Endodermal cell (in vitro differentiated cells): ENCODE measurements around the gene ARID5B. TPM values are rescaled to one million over a fixed set of nuclear protein-coding genes. Genes with fewer than 3 reads are reported as not detected.

Source experiments
- DNase-seq: peaks from one replicate; pipeline ENCODE4 v3.0.0-alpha.2; 2017
- H3K27ac ChIP-seq: 2 replicates; pipeline ENCODE4 v1.5.1; 2013; ENCODE audit warnings: mild to moderate bottlenecking, low read depth, low read length, moderate library complexity
- H3K27me3 ChIP-seq: 2 replicates; pipeline ENCODE4 v1.6.1; 2013; ENCODE audit warnings: mild to moderate bottlenecking, low read length, moderate library complexity; ENCODE audit not compliant: insufficient read depth, control insufficient read depth, poor library complexity, severe bottlenecking
- H3K36me3 ChIP-seq: 2 replicates; pipeline ENCODE4 v1.7.0; 2013; ENCODE audit warnings: mild to moderate bottlenecking, low read length, moderate library complexity; ENCODE audit not compliant: control insufficient read depth, insufficient read depth
- H3K4me1 ChIP-seq: one replicate; pipeline ENCODE4 v1.7.0; 2013; ENCODE audit warnings: low read length; ENCODE audit not compliant: control insufficient read depth, insufficient read depth
- H3K4me3 ChIP-seq: 2 replicates; pipeline ENCODE4 v1.5.1; 2013; ENCODE audit warnings: mild to moderate bottlenecking, low read length, moderate library complexity
- H3K9ac ChIP-seq: 2 replicates; pipeline ENCODE4 v1.6.1; 2013; ENCODE audit warnings: mild to moderate bottlenecking, low read length, moderate library complexity; ENCODE audit not compliant: poor library complexity, severe bottlenecking; ENCODE audit errors: extremely low read depth
- H3K9me3 ChIP-seq: 2 replicates; pipeline ENCODE4 v1.6.1; 2013; ENCODE audit warnings: mild to moderate bottlenecking, low read length, moderate library complexity; ENCODE audit not compliant: control insufficient read depth
- H3K27ac Mint-ChIP-seq: 2 replicates; pipeline ENCODE4 v1.8.0; 2020; ENCODE audit warnings: mixed read lengths
- H3K27me3 Mint-ChIP-seq: 2 replicates; pipeline ENCODE4 v1.8.0; 2021; ENCODE audit warnings: mild to moderate bottlenecking, mixed read lengths; ENCODE audit not compliant: insufficient read depth
- H3K36me3 Mint-ChIP-seq: 2 replicates; pipeline ENCODE4 v1.8.0; 2020; ENCODE audit warnings: low read depth, mixed read lengths
- H3K4me1 Mint-ChIP-seq: 2 replicates; pipeline ENCODE4 v1.8.0; 2020; ENCODE audit warnings: mixed read lengths
- H3K4me3 Mint-ChIP-seq: 2 replicates; pipeline ENCODE4 v1.8.0; 2020; ENCODE audit warnings: mild to moderate bottlenecking, moderate library complexity, mixed read lengths
- H3K9me3 Mint-ChIP-seq: 2 replicates; pipeline ENCODE4 v1.8.0; 2020; ENCODE audit warnings: mild to moderate bottlenecking, mixed read lengths
- WGBS, 2 experiments: methylation state at CpG; one replicate each; pipeline versions ENCODE4 v1.1.5 to v1.1.7; 2013; ENCODE audit warnings: missing lambda C conversion rate in 2 of 2, mixed read lengths in 1 of 2; ENCODE audit not compliant: insufficient coverage in 1 of 2, insufficient read length in 1 of 2; 5-methylcytosine and 5-hydroxymethylcytosine counted together
- total RNA-seq, 2 donors: library from RNA; stranded (reverse); fragmentation: NEBNext Ultra II Directional in 1 of 2; extraction: Animal tissue kit (Norgen Biotek cat#: 25700) in 1 of 2; gene quantifications; 2 replicates in 1 of 2; 3 replicates in 1 of 2; pipeline ENCODE4 v1.2.1, GENCODE V29; 2021
- TF ChIP-seq, protein P1 (sequence below): fragments of 200-600 bp; sonication (generic); conservative IDR thresholded peaks from 2 replicates; pipeline ENCODE4 v1.5.0; 2021; ENCODE audit warnings: antibody characterized with exemption, mild to moderate bottlenecking

Gene ARID5B
- total RNA-seq, 2 donors from 2014 or later, result 1.2 to 1.8 TPM

DNA sequence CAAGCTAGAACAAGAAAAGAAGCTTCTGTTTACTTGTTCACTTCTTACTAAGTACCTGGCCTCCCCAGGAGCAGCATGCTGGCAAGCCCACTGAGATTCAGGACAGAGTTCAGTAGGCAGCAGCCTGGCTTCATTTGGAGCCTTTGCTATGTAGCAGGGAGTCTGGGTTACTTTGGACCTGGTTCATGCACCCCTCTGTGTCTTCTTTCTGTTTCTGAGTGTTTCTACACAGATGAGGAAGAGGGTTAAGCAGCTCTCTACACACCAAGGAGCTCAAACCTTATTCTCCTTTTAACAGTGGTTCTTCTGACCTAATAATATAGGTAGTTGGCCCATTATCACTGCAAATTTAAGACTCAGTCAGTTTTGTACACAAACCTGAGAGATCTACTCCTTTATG is 152.9 kb downstream of the ARID5B start:
- Histone ChIP-seq H3K9me3 (no peaks in the 10 kb centered on the region), H3K4me3 (no peak overlapping the region), H3K27ac (no peak overlapping the region), H3K27me3 (no peaks in the 10 kb centered on the region), H3K4me1 (peaks cover 12% of the 10 kb centered on the region), H3K9ac (no peak overlapping the region), H3K36me3 (no peaks in the 10 kb centered on the region)
- peaks cover 7% of the 10 kb centered on the region for H3K36me3 Mint-ChIP-seq
- peak overlapping the region; percentile 56 for H3K27ac Mint-ChIP-seq
- DNase-seq, result no peak
- H3K27me3 Mint-ChIP-seq, result no peaks in the 10 kb centered on the region
- H3K4me3 Mint-ChIP-seq, result no peak overlapping the region
- TF ChIP-seq, protein P1, sequence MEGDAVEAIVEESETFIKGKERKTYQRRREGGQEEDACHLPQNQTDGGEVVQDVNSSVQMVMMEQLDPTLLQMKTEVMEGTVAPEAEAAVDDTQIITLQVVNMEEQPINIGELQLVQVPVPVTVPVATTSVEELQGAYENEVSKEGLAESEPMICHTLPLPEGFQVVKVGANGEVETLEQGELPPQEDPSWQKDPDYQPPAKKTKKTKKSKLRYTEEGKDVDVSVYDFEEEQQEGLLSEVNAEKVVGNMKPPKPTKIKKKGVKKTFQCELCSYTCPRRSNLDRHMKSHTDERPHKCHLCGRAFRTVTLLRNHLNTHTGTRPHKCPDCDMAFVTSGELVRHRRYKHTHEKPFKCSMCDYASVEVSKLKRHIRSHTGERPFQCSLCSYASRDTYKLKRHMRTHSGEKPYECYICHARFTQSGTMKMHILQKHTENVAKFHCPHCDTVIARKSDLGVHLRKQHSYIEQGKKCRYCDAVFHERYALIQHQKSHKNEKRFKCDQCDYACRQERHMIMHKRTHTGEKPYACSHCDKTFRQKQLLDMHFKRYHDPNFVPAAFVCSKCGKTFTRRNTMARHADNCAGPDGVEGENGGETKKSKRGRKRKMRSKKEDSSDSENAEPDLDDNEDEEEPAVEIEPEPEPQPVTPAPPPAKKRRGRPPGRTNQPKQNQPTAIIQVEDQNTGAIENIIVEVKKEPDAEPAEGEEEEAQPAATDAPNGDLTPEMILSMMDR, result no peak
- peaks cover 25% of the 10 kb centered on the region for H3K4me1 Mint-ChIP-seq
- no peaks in the 10 kb centered on the region for H3K9me3 Mint-ChIP-seq

DNA sequence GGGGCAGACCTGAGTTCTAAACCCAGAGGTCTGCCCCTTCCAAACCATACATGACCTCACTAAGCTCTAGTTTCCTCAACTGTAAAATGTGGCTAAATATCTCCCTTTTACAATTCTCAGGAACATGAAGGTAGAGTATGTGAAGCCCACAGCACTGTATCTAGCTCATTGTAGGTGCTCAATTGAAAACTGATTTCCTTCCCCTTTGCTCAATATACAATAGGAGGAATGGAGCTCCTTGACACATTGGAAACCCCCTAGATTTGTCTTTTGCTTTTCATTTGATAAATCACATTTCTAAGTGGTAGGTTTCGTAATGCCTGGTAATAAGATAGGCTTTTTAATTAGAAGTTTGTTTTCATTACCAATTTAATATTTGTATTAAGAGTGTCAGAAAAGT is 153.3 kb downstream of the ARID5B start:
- Histone ChIP-seq H3K27ac (no peak overlapping the region), H3K4me1 (peaks cover 12% of the 10 kb centered on the region), H3K27me3 (no peaks in the 10 kb centered on the region), H3K9ac (no peak overlapping the region), H3K4me3 (no peak overlapping the region), H3K9me3 (no peaks in the 10 kb centered on the region), H3K36me3 (no peaks in the 10 kb centered on the region)
- Mint-ChIP-seq H3K9me3 (no peaks in the 10 kb centered on the region), H3K27ac (peak overlapping the region; percentile 56), H3K36me3 (peaks cover 7% of the 10 kb centered on the region), H3K4me3 (no peak overlapping the region), H3K4me1 (peaks cover 21% of the 10 kb centered on the region), H3K27me3 (no peaks in the 10 kb centered on the region)
- no peak for DNase-seq
- WGBS, 2 experiments, result 83% methylated on average over 1 of the region's 1 CpG; no CpG with 5 or more reads in 1 of the 2 experiments
- TF ChIP-seq, protein P1, result no peak

DNA sequence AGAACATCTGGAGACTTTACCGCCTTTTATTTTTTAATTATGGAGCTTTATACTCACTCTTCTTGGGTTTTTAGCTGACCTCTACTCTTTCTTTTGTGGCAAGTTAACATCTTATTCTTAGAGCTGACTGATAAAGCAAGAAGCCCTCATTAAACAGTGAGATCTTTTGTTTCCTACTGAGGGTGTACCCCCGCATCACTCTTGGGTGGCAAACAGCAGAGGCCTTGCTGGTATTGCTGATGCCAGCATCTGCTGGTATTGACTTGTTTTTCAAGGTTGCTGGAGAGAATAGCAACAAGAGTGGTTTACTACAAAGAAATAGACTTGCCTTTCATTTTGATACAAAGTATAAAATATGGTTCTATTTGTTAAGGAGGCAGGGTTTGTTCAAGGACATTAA is 154.7 kb downstream of the ARID5B start:
- no peaks in the 10 kb centered on the region for H3K9me3 Mint-ChIP-seq
- H3K27me3 ChIP-seq, result no peaks in the 10 kb centered on the region
- H3K9ac ChIP-seq, result no peak overlapping the region
- no peak overlapping the region for H3K4me3 Mint-ChIP-seq
- peaks cover 7% of the 10 kb centered on the region for H3K36me3 Mint-ChIP-seq
- DNase-seq, result no peak
- H3K36me3 ChIP-seq, result no peaks in the 10 kb centered on the region
- H3K4me1 Mint-ChIP-seq, result peaks cover 8% of the 10 kb centered on the region
- H3K4me1 ChIP-seq, result peaks cover under 1% of the 10 kb centered on the region
- 97% methylated on average over 2 of the region's 2 CpGs; no CpG with 5 or more reads in 1 of the 2 experiments for WGBS, 2 experiments
- H3K9me3 ChIP-seq, result no peaks in the 10 kb centered on the region
- H3K27ac ChIP-seq, result no peak overlapping the region
- TF ChIP-seq, protein P1, result no peak
- no peak overlapping the region for H3K27ac Mint-ChIP-seq
- H3K4me3 ChIP-seq, result no peak overlapping the region
- H3K27me3 Mint-ChIP-seq, result no peaks in the 10 kb centered on the region
